H9 (cell line): ENCODE results near the gene CD59. TPM values are rescaled to one million over a fixed set of nuclear protein-coding genes. Genes with fewer than 3 reads are reported as not detected.

Source experiments
- DNase-seq: peaks from one replicate; pipeline ENCODE4 v3.0.0-alpha.2; 2017
- H2AFZ ChIP-seq: one replicate; pipeline ENCODE4 v1.6.1; 2013; ENCODE audit warnings: mild to moderate bottlenecking, low read length, control low read depth, moderate library complexity
- H2AK5ac ChIP-seq: 2 replicates; pipeline ENCODE4 v1.6.1; 2013; ENCODE audit warnings: low read length, control low read depth, mixed read lengths; ENCODE audit not compliant: insufficient read length
- H2BK120ac ChIP-seq: one replicate; pipeline ENCODE4 v1.6.1; 2013; ENCODE audit warnings: low read depth, mild to moderate bottlenecking, low read length, control low read depth, inconsistent platforms; ENCODE audit not compliant: poor library complexity, severe bottlenecking
- H2BK12ac ChIP-seq: 2 replicates; pipeline ENCODE4 v1.6.1; 2013; ENCODE audit warnings: low read length, control low read depth, mixed read lengths, low read depth; ENCODE audit not compliant: insufficient read length
- H2BK15ac ChIP-seq: 2 replicates; pipeline ENCODE4 v1.6.1; 2013; ENCODE audit warnings: low read depth, low read length, control low read depth
- H2BK20ac ChIP-seq: one replicate; pipeline ENCODE4 v1.6.1; 2013; ENCODE audit warnings: low read depth, mild to moderate bottlenecking, low read length, control low read depth, inconsistent platforms; ENCODE audit not compliant: poor library complexity, severe bottlenecking
- H2BK5ac ChIP-seq: 2 replicates; pipeline ENCODE4 v1.6.1; 2013; ENCODE audit warnings: low read length, control low read depth, mixed read lengths; ENCODE audit not compliant: insufficient read length
- H3K14ac ChIP-seq: 2 replicates; pipeline ENCODE4 v1.6.1; 2013; ENCODE audit warnings: low read length, control low read depth; ENCODE audit not compliant: insufficient read depth
- H3K18ac ChIP-seq: 2 replicates; pipeline ENCODE4 v1.6.1; 2013; ENCODE audit warnings: low read depth, mild to moderate bottlenecking, mixed read lengths, low read length, control low read depth; ENCODE audit not compliant: insufficient read length
- H3K23ac ChIP-seq: 2 replicates; pipeline ENCODE4 v1.6.1; 2013; ENCODE audit warnings: low read length, control low read depth, mixed read lengths, low read depth; ENCODE audit not compliant: insufficient read length
- H3K23me2 ChIP-seq: 2 replicates; pipeline ENCODE4 v1.6.1; 2013; ENCODE audit warnings: low read depth, mild to moderate bottlenecking, mixed read lengths, low read length, control low read depth; ENCODE audit not compliant: insufficient read length, poor library complexity, severe bottlenecking
- H3K27ac ChIP-seq: 2 replicates; pipeline ENCODE4 v1.5.1; 2013; ENCODE audit warnings: low read length, control low read depth, mixed read lengths, low read depth; ENCODE audit not compliant: insufficient read length
- H3K27me3 ChIP-seq: 2 replicates; pipeline ENCODE4 v1.6.1; 2013; ENCODE audit warnings: low read length, control low read depth, inconsistent platforms; ENCODE audit not compliant: insufficient read depth
- H3K4ac ChIP-seq: 2 replicates; pipeline ENCODE4 v1.6.1; 2013; ENCODE audit warnings: low read depth, mild to moderate bottlenecking, control low read depth, inconsistent platforms, low read length, moderate library complexity
- H3K4me1 ChIP-seq: 2 replicates; pipeline ENCODE4 v1.6.1; 2013; ENCODE audit warnings: low read length, control low read depth, inconsistent platforms; ENCODE audit not compliant: insufficient read depth
- H3K4me2 ChIP-seq: 2 replicates; pipeline ENCODE4 v1.6.1; 2013; ENCODE audit warnings: low read length, control low read depth, mixed read lengths; ENCODE audit not compliant: insufficient read length, insufficient read depth
- H3K56ac ChIP-seq: 2 replicates; pipeline ENCODE4 v1.6.1; 2013; ENCODE audit warnings: low read depth, mild to moderate bottlenecking, mixed read lengths, low read length, control low read depth; ENCODE audit not compliant: insufficient read length
- H3K79me1 ChIP-seq: 2 replicates; pipeline ENCODE4 v1.6.1; 2013; ENCODE audit warnings: low read depth, mild to moderate bottlenecking, moderate library complexity, low read length, control low read depth, inconsistent platforms; ENCODE audit not compliant: insufficient read depth, poor library complexity, severe bottlenecking
- H3K79me2 ChIP-seq: 2 replicates; pipeline ENCODE4 v1.6.1; 2013; ENCODE audit warnings: low read length, control low read depth, inconsistent platforms; ENCODE audit not compliant: insufficient read depth
- H3K9ac ChIP-seq: 2 replicates; pipeline ENCODE4 v1.6.1; 2013; ENCODE audit warnings: low read length, control low read depth, mixed read lengths; ENCODE audit not compliant: insufficient read length; ENCODE audit errors: extremely low read depth
- H3K9me3 ChIP-seq: one replicate; pipeline ENCODE4 v1.6.1; 2013; ENCODE audit warnings: low read depth, low read length, inconsistent platforms; ENCODE audit not compliant: control insufficient read depth
- H3T11ph ChIP-seq: one replicate; pipeline ENCODE4 v1.6.1; 2013; ENCODE audit warnings: mild to moderate bottlenecking, low read length, control low read depth, inconsistent platforms
- H4K20me1 ChIP-seq: one replicate; pipeline ENCODE4 v1.6.1; 2013; ENCODE audit not compliant: control insufficient read depth, insufficient read length, insufficient read depth
- H4K5ac ChIP-seq: 2 replicates; pipeline ENCODE4 v1.6.1; 2013; ENCODE audit warnings: low read depth, mild to moderate bottlenecking, mixed read lengths, low read length, control low read depth; ENCODE audit not compliant: insufficient read length
- H4K8ac ChIP-seq: replicated peaks from 2 replicates; pipeline ENCODE4 v1.6.1; 2013; ENCODE audit warnings: low read length, control low read depth, mixed read lengths, low read depth; ENCODE audit not compliant: insufficient read length
- H4K91ac ChIP-seq: 2 replicates; pipeline ENCODE4 v1.6.1; 2013; ENCODE audit warnings: low read depth, mild to moderate bottlenecking, moderate library complexity, mixed read lengths, low read length, control low read depth; ENCODE audit not compliant: insufficient read length
- H3K27ac Mint-ChIP-seq, 3 experiments: 2 replicates in 2 of 3; 3 replicates in 1 of 3; pipeline ENCODE4 v1.8.0; 2020 to 2021; ENCODE audit warnings: mixed read lengths in 3 of 3, mild to moderate bottlenecking in 1 of 3, moderate library complexity in 1 of 3
- H3K27me3 Mint-ChIP-seq: 2 replicates; pipeline ENCODE4 v1.8.0; 2021; ENCODE audit warnings: low read depth, mild to moderate bottlenecking, moderate library complexity, mixed read lengths
- H3K36me3 Mint-ChIP-seq, 3 experiments: 2 replicates in 2 of 3; 3 replicates in 1 of 3; pipeline ENCODE4 v1.8.0; 2020 to 2021; ENCODE audit warnings: low read depth in 3 of 3, mixed read lengths in 3 of 3; ENCODE audit not compliant: insufficient read depth in 1 of 3
- H3K4me1 Mint-ChIP-seq, 2 experiments: 2 replicates each; pipeline ENCODE4 v1.8.0; 2020; ENCODE audit warnings: mixed read lengths in 2 of 2
- H3K4me3 Mint-ChIP-seq, 2 experiments: 2 replicates in 1 of 2; 3 replicates in 1 of 2; pipeline ENCODE4 v1.8.0; 2020 to 2021; ENCODE audit warnings: mild to moderate bottlenecking in 2 of 2, mixed read lengths in 2 of 2, moderate library complexity in 1 of 2
- H3K9me3 Mint-ChIP-seq, 2 experiments: 2 replicates in 1 of 2; 3 replicates in 1 of 2; pipeline ENCODE4 v1.8.0; 2020; ENCODE audit warnings: mild to moderate bottlenecking in 2 of 2, mixed read lengths in 2 of 2, moderate library complexity in 1 of 2
- WGBS: extraction: QIAGEN DNeasy Blood & Tissue Kit; methylation state at CpG from one replicate; pipeline ENCODE4 v1.1.7; 2013; ENCODE audit warnings: missing lambda C conversion rate, low lambda C conversion rate, mixed read lengths; ENCODE audit not compliant: insufficient read length; ENCODE audit errors: extremely low coverage; 5-methylcytosine and 5-hydroxymethylcytosine counted together
- total RNA-seq: library from RNA; stranded (reverse); gene quantifications from 2 replicates; pipeline ENCODE4 v1.2.1, GENCODE V29; 2021
- TF ChIP-seq, protein P1 (sequence below): fragments of 200-600 bp; sonication (generic); conservative IDR thresholded peaks from 3 replicates; pipeline ENCODE4 v1.8.0; 2021; ENCODE audit warnings: antibody characterized with exemption, mild to moderate bottlenecking

The CD59 gene
- total RNA-seq, 1 experiment from 2014 or later = 91.5 TPM

GRCh38 chr11:33654594-33654993 lies 81.6 kb downstream of the CD59 start:
- Histone ChIP-seq H3K23ac (no peak overlapping the region), H2BK120ac (no peak overlapping the region), H2BK5ac (no peak overlapping the region), H2BK20ac (no peak overlapping the region), H4K91ac (no peak overlapping the region), H4K20me1 (no peaks in the 10 kb centered on the region), H3K9ac (no peak overlapping the region), H3K23me2 (no peaks in the 10 kb centered on the region), H3K27me3 (no peaks in the 10 kb centered on the region), H3K9me3 (no peaks in the 10 kb centered on the region), H3K56ac (no peak overlapping the region), H2BK15ac (no peak overlapping the region), H2BK12ac (no peak overlapping the region), H3K18ac (no peak overlapping the region), H3T11ph (no peak overlapping the region), H3K4ac (no peak overlapping the region), H4K5ac (no peak overlapping the region), H3K79me1 (no peaks in the 10 kb centered on the region), H3K27ac (no peak overlapping the region), H3K14ac (no peak overlapping the region), H4K8ac (no peak overlapping the region), H3K4me2 (no peak overlapping the region), H2AFZ (no peak overlapping the region), H2AK5ac (no peak overlapping the region), H3K79me2 (no peaks in the 10 kb centered on the region), H3K4me1 (peaks cover 2% of the 10 kb centered on the region; the same call in 1 of the 2 replicates)
- WGBS = no CpG with 5 or more reads among the region's 6 CpGs
- no peak overlapping the region for H3K27ac Mint-ChIP-seq
- 0 out of 5 replicates have a peak, but pooled peaks cover 0 to 4% of the 10 kb centered on the region in 2 experiments for H3K9me3 Mint-ChIP-seq
- TF ChIP-seq, protein P1, sequence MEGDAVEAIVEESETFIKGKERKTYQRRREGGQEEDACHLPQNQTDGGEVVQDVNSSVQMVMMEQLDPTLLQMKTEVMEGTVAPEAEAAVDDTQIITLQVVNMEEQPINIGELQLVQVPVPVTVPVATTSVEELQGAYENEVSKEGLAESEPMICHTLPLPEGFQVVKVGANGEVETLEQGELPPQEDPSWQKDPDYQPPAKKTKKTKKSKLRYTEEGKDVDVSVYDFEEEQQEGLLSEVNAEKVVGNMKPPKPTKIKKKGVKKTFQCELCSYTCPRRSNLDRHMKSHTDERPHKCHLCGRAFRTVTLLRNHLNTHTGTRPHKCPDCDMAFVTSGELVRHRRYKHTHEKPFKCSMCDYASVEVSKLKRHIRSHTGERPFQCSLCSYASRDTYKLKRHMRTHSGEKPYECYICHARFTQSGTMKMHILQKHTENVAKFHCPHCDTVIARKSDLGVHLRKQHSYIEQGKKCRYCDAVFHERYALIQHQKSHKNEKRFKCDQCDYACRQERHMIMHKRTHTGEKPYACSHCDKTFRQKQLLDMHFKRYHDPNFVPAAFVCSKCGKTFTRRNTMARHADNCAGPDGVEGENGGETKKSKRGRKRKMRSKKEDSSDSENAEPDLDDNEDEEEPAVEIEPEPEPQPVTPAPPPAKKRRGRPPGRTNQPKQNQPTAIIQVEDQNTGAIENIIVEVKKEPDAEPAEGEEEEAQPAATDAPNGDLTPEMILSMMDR = no peak
- no peaks in the 10 kb centered on the region for H3K36me3 Mint-ChIP-seq
- no peak overlapping the region for H3K4me3 Mint-ChIP-seq
- no peak for DNase-seq
- H3K4me1 Mint-ChIP-seq = peaks cover 14 to 17% of the 10 kb centered on the region in 2 experiments
- H3K27me3 Mint-ChIP-seq = no peaks in the 10 kb centered on the region; the same call in 1 of the 2 replicates

Other genes starting within 250 kb of the CD59 start
- gene C11orf91, start 35.6 kb downstream of the CD59 start, total RNA-seq = not detected in 2 replicates
- 18.9 and 20.2 TPM in 2 replicates for gene FBXO3, start 38.1 kb upstream of the CD59 start, total RNA-seq
- gene LMO2, start 155.7 kb upstream of the CD59 start, total RNA-seq = 0.33 and 0.48 TPM in 2 replicates